Chondrocyte (in vitro differentiated cells): ENCODE results near the gene PTPRE. TPM values are rescaled to one million over a fixed set of nuclear protein-coding genes. Genes with fewer than 3 reads are reported as not detected.

Source experiments
- DNase-seq: peaks from one replicate; pipeline ENCODE4 v3.0.0; 2021; ENCODE audit warnings: mixed read lengths, low spot score
- H3K27ac Mint-ChIP-seq: one replicate; pipeline ENCODE4 v1.8.0; 2021; ENCODE audit warnings: mild to moderate bottlenecking, moderate library complexity, mixed read lengths; ENCODE audit not compliant: unreplicated experiment
- H3K27me3 Mint-ChIP-seq: 2 replicates; pipeline ENCODE4 v1.8.0; 2021; ENCODE audit warnings: low read depth, mixed read lengths
- H3K36me3 Mint-ChIP-seq: 2 replicates; pipeline ENCODE4 v1.8.0; 2021; ENCODE audit warnings: low read depth, mixed read lengths
- H3K4me1 Mint-ChIP-seq: 2 replicates; pipeline ENCODE4 v1.8.0; 2021; ENCODE audit warnings: low read depth, mild to moderate bottlenecking, mixed read lengths
- H3K4me3 Mint-ChIP-seq: one replicate; pipeline ENCODE4 v1.8.0; 2021; ENCODE audit warnings: mild to moderate bottlenecking, moderate library complexity, mixed read lengths; ENCODE audit not compliant: unreplicated experiment
- H3K9me3 Mint-ChIP-seq: 2 replicates; pipeline ENCODE4 v1.8.0; 2021; ENCODE audit warnings: low read depth, mixed read lengths
- total RNA-seq: library from RNA; stranded (reverse); gene quantifications from 3 replicates; pipeline ENCODE4 v1.2.1, GENCODE V29; 2021
- TF ChIP-seq, protein P1 (sequence below): fragments of 200-600 bp; sonication (generic); IDR thresholded peaks from 2 replicates; pipeline ENCODE4 v1.5.0; 2021; ENCODE audit warnings: antibody characterized with exemption, mild to moderate bottlenecking, moderate library complexity

PTPRE gene
- total RNA-seq, 1 donor from 2014 or later, result 6.2 TPM

DNA sequence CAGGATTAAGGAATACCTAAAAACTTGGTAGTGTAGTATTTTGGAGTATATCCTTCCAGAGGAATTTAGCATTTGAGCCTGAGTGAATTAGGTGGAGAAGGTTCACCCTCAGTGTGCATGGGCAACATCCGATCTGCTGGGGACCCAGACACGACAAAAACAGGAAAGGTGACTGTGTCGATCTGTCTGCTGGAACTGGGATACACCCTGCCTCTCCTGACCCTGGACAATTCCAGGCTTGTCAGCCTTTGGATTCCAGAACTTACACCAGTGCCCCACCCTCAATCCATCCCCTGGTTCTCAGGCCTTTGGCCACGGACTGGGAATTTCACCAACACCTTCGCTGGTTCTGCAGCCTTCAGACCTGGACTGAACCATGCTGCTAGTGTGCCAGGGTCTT, 41.9 kb downstream of the PTPRE start:
- H3K4me3 Mint-ChIP-seq, result no peak overlapping the region
- no peaks in the 10 kb centered on the region for H3K36me3 Mint-ChIP-seq
- H3K9me3 Mint-ChIP-seq, result no peaks in the 10 kb centered on the region
- TF ChIP-seq, protein P1, sequence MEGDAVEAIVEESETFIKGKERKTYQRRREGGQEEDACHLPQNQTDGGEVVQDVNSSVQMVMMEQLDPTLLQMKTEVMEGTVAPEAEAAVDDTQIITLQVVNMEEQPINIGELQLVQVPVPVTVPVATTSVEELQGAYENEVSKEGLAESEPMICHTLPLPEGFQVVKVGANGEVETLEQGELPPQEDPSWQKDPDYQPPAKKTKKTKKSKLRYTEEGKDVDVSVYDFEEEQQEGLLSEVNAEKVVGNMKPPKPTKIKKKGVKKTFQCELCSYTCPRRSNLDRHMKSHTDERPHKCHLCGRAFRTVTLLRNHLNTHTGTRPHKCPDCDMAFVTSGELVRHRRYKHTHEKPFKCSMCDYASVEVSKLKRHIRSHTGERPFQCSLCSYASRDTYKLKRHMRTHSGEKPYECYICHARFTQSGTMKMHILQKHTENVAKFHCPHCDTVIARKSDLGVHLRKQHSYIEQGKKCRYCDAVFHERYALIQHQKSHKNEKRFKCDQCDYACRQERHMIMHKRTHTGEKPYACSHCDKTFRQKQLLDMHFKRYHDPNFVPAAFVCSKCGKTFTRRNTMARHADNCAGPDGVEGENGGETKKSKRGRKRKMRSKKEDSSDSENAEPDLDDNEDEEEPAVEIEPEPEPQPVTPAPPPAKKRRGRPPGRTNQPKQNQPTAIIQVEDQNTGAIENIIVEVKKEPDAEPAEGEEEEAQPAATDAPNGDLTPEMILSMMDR, result no peak
- H3K27ac Mint-ChIP-seq, result no peak overlapping the region
- H3K27me3 Mint-ChIP-seq, result no peaks in the 10 kb centered on the region
- DNase-seq, result no peak
- H3K4me1 Mint-ChIP-seq, result peaks cover 13% of the 10 kb centered on the region

DNA sequence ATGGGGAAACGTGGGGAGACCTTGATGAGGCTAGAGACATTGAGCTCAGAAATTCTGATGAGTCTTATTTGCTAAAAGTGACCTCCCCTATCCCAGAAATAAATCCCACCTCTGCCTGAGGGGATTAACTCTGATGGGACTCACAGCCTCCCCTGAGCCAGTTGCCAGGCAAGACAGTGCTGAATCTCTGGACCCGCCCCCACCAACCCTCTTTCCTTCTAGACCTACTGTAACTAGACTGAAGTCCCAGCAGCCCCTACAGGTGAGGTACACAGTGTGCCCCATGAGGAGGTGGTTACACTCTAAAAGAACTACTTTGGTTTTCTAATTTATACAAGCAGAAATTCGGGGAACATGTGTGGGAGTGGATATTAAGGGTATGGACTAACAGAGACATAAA, 42.9 kb downstream of the PTPRE start:
- no peaks in the 10 kb centered on the region for H3K27me3 Mint-ChIP-seq
- H3K4me1 Mint-ChIP-seq, result peaks cover 12% of the 10 kb centered on the region
- no peak overlapping the region for H3K4me3 Mint-ChIP-seq
- H3K9me3 Mint-ChIP-seq, result no peaks in the 10 kb centered on the region
- no peaks in the 10 kb centered on the region for H3K36me3 Mint-ChIP-seq
- no peak for DNase-seq
- TF ChIP-seq, protein P1, result no peak
- no peak overlapping the region for H3K27ac Mint-ChIP-seq

DNA sequence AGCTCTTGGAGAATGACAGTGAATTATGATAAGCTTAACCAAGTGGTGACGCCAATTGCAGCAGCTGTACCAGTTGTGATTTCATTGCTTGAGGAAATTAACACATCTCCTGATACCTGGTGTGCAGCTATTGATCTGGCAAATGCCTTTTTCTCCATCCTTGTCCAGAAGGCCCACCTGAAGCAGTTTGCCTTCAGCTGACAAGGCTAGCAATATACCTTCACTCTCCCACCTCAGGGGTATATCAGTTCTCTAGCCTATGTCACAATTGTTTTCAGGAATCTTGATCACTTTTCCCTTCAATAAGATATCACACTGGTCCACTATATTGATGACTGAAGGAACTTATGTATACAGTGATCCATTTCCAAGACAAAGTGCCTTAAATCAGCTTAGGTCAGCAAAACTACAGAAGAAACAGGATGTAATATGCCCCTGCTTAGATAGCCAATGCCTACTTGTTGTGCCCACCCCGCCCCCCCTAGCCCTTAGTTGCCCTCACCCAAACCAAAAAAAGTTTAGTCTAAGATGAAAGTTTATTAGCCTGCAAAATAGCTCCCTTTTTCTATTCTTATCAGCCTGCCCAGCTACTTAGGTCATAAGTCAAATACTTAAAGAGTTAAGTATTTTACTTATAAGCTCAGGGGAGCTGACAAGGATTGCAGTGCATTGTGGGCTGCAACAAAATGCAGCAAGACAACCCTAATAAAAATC, 45.1 kb downstream of the PTPRE start:
- TF ChIP-seq, protein P1, result no peak
- no peaks in the 10 kb centered on the region for H3K4me1 Mint-ChIP-seq
- H3K27me3 Mint-ChIP-seq, result no peaks in the 10 kb centered on the region
- H3K36me3 Mint-ChIP-seq, result peaks cover 1% of the 10 kb centered on the region
- peaks cover 13% of the 10 kb centered on the region for H3K9me3 Mint-ChIP-seq
- DNase-seq, result no peak
- no peak overlapping the region for H3K27ac Mint-ChIP-seq
- H3K4me3 Mint-ChIP-seq, result no peak overlapping the region

DNA sequence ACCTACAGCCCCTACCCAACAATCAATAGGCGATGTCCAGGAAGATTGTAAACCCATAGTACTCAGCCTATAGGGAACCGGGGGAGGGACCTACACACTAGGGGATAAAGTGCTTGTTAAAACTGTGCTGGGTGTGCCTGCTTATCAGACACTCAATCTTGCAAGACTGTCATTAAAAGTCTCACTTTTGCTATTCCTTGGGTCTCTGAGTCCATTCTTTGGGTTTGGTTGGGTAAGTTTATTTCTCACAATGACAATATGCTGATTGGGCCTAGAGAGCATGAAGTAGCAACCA, 45.6 kb downstream of the PTPRE start:
- no peak for DNase-seq
- H3K27me3 Mint-ChIP-seq, result no peaks in the 10 kb centered on the region
- H3K9me3 Mint-ChIP-seq, result peaks cover 16% of the 10 kb centered on the region
- TF ChIP-seq, protein P1, result no peak
- H3K27ac Mint-ChIP-seq, result no peak overlapping the region
- H3K4me3 Mint-ChIP-seq, result no peak overlapping the region
- H3K36me3 Mint-ChIP-seq, result peaks cover 1% of the 10 kb centered on the region
- H3K4me1 Mint-ChIP-seq, result no peaks in the 10 kb centered on the region

DNA sequence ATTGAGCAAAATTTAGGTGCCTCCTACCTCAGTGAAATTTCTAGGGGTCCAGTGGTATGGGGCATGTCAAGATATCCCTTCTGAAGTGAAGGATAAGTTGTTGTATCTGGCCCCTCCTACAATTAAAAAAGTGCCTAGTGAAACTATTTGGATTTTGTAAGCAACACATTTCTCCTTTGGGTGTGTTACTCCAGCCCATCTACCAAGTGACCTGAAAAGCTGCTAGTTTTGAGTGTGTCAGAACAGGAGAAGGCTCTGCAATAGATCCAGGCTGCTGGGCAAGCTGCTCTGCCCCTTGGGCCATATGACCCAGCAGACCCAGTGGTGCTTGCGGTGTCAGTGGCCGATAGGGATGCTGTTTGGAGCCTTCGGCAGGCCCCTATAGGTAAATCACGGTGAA, 46.0 kb downstream of the PTPRE start:
- H3K4me3 Mint-ChIP-seq, result no peak overlapping the region
- H3K4me1 Mint-ChIP-seq, result no peaks in the 10 kb centered on the region
- no peaks in the 10 kb centered on the region for H3K27me3 Mint-ChIP-seq
- peaks cover 17% of the 10 kb centered on the region for H3K9me3 Mint-ChIP-seq
- H3K36me3 Mint-ChIP-seq, result peaks cover 1% of the 10 kb centered on the region
- H3K27ac Mint-ChIP-seq, result no peak overlapping the region
- DNase-seq, result no peak
- TF ChIP-seq, protein P1, result no peak
